GM13977 (cell line): ENCODE measurements around the gene IDH3G.

Experiments used
- DNase-seq: peaks from one replicate; pipeline ENCODE4 v3.0.0; 2012; ENCODE audit warnings: low spot score
- in situ Hi-C: fragments of 300-500 bp; cut with MboI; formaldehyde crosslinking; loops from one replicate; pipeline ENCODE4 v1.12.0; 2022; ENCODE audit warnings: low sequenced_read_pairs, low pct_unique_long_range_greater_than_20kb, mixed read lengths, inconsistent platforms; ENCODE audit not compliant: unreplicated experiment
- TF ChIP-seq, protein P1 (sequence below): IDR thresholded peaks from 2 replicates; pipeline ENCODE4 v1.5.1; 2012; ENCODE audit warnings: mild to moderate bottlenecking, control low read depth; ENCODE audit not compliant: insufficient read depth; ENCODE audit errors: extremely low read depth, missing control alignments

Gene IDH3G

DNA sequence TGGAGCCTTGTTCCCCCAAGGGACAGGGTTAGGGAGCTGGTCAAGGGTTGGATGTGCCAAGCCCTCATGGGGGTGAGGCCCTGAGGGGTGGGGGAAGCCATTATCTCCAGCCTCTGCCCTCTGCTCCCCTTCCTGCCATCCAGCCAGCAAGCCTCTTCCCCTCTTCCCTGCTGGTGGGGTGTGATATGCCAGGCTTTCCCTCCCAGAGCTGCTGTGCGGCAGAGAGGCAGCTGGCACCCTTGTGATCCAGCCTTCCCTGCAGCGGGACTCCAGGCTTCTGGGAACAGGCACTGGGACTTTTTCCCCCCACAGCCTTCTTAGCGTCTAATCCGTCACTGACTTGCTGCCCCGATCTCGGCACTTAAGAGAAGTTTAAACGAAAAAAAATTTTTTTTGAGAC is 6.6 kb upstream of the IDH3G start:
- TF ChIP-seq, protein P1, sequence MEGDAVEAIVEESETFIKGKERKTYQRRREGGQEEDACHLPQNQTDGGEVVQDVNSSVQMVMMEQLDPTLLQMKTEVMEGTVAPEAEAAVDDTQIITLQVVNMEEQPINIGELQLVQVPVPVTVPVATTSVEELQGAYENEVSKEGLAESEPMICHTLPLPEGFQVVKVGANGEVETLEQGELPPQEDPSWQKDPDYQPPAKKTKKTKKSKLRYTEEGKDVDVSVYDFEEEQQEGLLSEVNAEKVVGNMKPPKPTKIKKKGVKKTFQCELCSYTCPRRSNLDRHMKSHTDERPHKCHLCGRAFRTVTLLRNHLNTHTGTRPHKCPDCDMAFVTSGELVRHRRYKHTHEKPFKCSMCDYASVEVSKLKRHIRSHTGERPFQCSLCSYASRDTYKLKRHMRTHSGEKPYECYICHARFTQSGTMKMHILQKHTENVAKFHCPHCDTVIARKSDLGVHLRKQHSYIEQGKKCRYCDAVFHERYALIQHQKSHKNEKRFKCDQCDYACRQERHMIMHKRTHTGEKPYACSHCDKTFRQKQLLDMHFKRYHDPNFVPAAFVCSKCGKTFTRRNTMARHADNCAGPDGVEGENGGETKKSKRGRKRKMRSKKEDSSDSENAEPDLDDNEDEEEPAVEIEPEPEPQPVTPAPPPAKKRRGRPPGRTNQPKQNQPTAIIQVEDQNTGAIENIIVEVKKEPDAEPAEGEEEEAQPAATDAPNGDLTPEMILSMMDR, result no peak
- in situ Hi-C loops, result no loop called here
- no peak for DNase-seq

DNA sequence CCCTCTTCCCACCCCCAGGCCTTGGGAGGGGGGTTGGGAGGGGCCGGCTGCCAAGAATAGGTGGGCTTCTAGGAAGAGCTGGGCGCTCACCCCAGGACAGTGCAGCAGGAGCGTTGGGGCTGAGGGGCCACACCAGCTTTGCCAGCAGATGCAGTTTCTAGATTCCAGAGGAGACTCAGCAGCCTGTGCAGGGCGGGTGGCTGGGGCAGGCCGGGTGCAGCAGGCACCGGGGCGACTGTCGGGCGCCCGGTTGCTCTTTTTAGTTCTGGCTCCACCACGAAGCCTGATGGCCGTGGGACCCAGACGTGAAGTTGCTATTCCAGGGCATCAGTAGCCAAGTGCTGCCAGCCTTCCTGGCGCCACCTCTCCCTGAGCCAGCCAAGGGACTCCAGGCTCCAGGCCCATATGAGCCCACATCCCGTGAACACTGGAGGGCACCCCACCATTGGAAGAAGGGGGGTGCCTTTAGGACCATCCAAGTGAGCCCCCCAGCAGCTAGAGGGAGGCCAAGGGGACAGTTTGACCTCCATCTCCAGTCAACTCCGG is 6.1 kb upstream of the IDH3G start:
- DNase-seq, result no peak
- in situ Hi-C loops, result no loop called here
- TF ChIP-seq, protein P1, result no peak

DNA sequence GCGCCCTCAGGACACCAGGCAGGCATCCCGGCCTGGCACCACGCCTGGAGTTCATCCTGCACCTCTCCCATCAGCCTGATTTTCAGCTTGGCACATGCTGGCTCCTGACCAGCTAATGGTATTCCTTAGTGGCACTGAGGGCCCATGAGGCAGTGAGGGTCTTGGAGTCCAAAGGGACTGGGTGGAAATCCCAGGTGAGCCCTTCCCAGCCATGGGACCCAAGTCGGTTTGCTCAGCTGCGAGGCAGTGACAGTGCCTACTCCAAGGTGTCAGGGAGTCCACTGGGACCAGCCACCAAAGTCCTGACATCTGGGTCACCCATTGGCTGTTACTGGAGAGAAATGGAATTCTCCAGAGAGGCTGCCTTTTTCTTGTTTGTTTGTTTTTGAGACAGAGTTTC is 5.2 kb upstream of the IDH3G start:
- TF ChIP-seq, protein P1, result no peak
- in situ Hi-C loops, result no loop called here
- no peak for DNase-seq

DNA sequence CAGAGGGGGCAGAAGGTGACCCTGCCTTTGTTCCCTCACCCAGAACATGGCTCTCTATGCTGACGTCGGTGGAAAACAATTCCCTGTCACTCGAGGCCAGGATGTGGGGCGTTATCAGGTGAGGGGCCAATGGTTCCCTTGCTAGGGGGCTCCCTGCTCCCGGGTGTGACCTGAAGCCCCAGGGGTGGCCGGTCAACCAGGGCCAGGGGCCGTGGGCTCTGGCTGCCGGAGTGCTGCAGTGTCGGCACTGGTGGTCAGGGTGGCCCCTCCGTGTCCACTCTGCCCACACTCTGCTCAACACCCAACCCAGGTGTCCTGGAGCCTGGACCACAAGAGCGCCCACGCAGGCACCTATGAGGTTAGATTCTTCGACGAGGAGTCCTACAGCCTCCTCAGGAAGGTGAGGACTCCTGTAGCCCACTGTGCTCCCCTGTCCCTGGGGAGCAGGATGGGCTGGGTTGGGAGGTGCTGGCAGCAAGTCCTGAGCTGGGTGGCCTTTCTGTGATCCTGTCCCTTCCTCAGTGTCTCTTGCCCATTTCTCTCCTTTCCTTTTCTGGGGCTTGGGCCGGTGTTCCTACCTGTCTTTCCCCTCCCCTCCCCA is 3.3 kb upstream of the IDH3G start:
- DNase-seq, result no peak
- TF ChIP-seq, protein P1, result no peak
- in situ Hi-C loops, result no loop called here

DNA sequence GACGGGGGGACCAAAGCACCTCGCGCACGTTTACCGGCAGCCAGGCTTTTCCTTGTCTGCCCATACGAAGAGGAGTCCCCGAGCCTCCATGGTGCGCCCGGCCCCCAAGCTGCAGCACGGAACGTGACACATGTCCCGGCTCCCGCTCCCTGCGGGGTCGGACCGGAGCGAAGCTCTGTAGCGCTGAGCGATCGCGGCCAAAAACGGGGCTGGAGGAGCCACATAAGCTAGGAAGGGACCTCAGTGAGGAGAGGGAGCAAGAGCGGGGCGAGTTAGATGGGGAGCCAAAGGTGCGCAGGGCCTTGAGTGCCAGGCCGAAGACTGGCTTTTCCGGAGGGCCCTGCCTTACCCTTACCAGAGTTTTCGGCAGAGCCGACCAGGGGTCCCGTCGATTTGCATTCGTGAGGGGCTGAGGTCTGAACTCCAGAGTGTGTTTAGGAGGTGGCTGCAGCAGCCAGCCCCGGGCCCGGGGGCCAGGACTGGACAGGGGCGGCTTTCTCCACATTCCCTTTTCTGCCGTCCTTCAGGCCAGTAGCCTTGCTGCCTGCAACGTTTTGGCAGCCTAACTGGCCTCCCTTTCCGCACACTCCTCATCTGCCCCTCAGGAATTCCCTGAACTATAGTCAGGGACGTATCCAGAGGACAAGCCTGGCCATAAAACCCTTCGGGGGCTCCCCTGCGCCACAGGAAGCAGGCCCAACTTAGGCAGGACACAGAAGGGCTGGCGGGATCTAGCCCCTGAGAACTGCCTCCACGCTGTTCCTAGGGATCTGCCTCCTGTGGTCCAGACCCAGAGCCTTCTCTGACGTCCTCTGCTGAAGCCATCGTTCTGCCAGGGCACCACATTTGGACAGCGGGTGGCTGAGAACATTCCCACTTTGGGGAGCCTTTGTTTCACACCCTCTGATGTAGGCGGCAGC is 982 bp upstream of the IDH3G start:
- TF ChIP-seq, protein P1, result no peak
- DNase-seq, result no peak
- in situ Hi-C loops, result no loop called here

DNA sequence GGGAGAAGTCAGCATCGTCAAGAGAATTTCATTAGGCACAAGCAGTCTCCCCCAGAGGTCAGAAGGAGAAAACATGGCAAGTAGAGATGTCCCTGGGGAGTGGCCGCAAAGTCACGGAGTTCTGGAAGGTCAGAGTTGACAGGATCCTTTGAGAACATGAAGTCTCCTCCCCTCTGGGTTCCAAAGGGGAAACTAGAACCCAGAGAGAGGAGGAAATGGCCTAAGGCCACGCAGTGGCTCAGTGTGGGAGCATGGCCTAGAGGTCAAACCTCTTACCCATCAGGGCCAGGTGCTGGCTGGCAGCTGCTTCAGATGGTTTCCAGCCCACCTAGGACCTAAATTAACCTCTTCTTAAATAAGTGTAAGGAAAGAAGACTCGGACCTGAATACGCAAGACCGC is 884 bp downstream of the IDH3G start:
- TF ChIP-seq, protein P1, result no peak
- in situ Hi-C loops, result no loop called here
- DNase-seq, result no peak
